HepG2 (cell line): ENCODE measurements around the gene VAV2. TPM values are rescaled to one million over a fixed set of nuclear protein-coding genes. Genes with fewer than 3 reads are reported as not detected.

Source experiments
- ARNT ChIP-seq: fragments of 450-650 bp; IDR thresholded peaks from 2 replicates; pipeline ENCODE4 v1.6.1; 2017
- ATM ChIP-seq: fragments of 450-650 bp; IDR thresholded peaks from 2 replicates; pipeline ENCODE4 v1.7.1; 2017; ENCODE audit warnings: mild to moderate bottlenecking, borderline replicate concordance
- BRCA1 ChIP-seq: sonication (generic); formaldehyde crosslinking; IDR thresholded peaks from 2 replicates; pipeline ENCODE4 v1.4.0; 2020; ENCODE audit warnings: missing genetic modification reagents
- ESRRA ChIP-seq: sonication (generic); formaldehyde crosslinking; IDR thresholded peaks from 2 replicates; pipeline ENCODE4 v1.5.1; 2020; ENCODE audit warnings: mild to moderate bottlenecking, low read depth, missing genetic modification reagents
- HOXA5 ChIP-seq: sonication (generic); formaldehyde crosslinking; IDR thresholded peaks from 2 replicates; pipeline ENCODE4 v1.4.0; 2020; ENCODE audit warnings: missing genetic modification reagents
- JARID2 ChIP-seq: sonication (generic); formaldehyde crosslinking; IDR thresholded peaks from 2 replicates; pipeline ENCODE4 v1.8.1; 2023; ENCODE audit warnings: missing genetic modification reagents, inconsistent platforms; ENCODE audit not compliant: insufficient replicate concordance
- MAFK ChIP-seq, 2 experiments: IDR thresholded peaks in 1 of 2; conservative IDR thresholded peaks in 1 of 2; 2 replicates each; pipeline ENCODE4 v1.6.1; 2011; ENCODE audit warnings: improper control_type of control experiment in 2 of 2, low read length in 2 of 2
- NCOA2 ChIP-seq: sonication (generic); formaldehyde crosslinking; IDR thresholded peaks from 2 replicates; pipeline ENCODE4 v1.8.0; 2022; ENCODE audit warnings: inconsistent platforms
- TAF1 ChIP-seq: sonication (generic); formaldehyde crosslinking; IDR thresholded peaks from 2 replicates; pipeline ENCODE4 v1.4.0; 2020; ENCODE audit warnings: missing genetic modification reagents
- ZNF205 ChIP-seq: IDR thresholded peaks from 2 replicates; pipeline ENCODE4 v1.6.1; 2018; ENCODE audit warnings: missing biosample characterization, missing genetic modification reagents
- ZNF224 ChIP-seq: sonication (generic); formaldehyde crosslinking; IDR thresholded peaks from 2 replicates; pipeline ENCODE4 v1.5.0; 2020; ENCODE audit warnings: mild to moderate bottlenecking, missing genetic modification reagents
- ZNF225 ChIP-seq: sonication (generic); formaldehyde crosslinking; IDR thresholded peaks from 2 replicates; pipeline ENCODE4 v1.4.0; 2020; ENCODE audit warnings: mild to moderate bottlenecking, missing genetic modification reagents
- ZNF234 ChIP-seq: sonication (generic); formaldehyde crosslinking; conservative IDR thresholded peaks from 2 replicates; pipeline ENCODE4 v1.5.1; 2020; ENCODE audit warnings: mild to moderate bottlenecking, missing genetic modification reagents
- ZNF343 ChIP-seq: sonication (generic); formaldehyde crosslinking; IDR thresholded peaks from 2 replicates; pipeline ENCODE4 v1.4.0; 2020; ENCODE audit warnings: mild to moderate bottlenecking, missing genetic modification reagents
- ZNF367 ChIP-seq: sonication (generic); formaldehyde crosslinking; IDR thresholded peaks from 2 replicates; pipeline ENCODE4 v1.4.0; 2020; ENCODE audit warnings: missing genetic modification reagents, borderline replicate concordance
- ZNF7 ChIP-seq: IDR thresholded peaks from 2 replicates; pipeline ENCODE4 v1.6.1; 2016; ENCODE audit warnings: missing biosample characterization, missing genetic modification reagents
- ZNF709 ChIP-seq: sonication (generic); formaldehyde crosslinking; IDR thresholded peaks from 2 replicates; pipeline ENCODE4 v1.5.0; 2020; ENCODE audit warnings: mild to moderate bottlenecking, missing genetic modification reagents
- ZNF75D ChIP-seq: sonication (generic); formaldehyde crosslinking; IDR thresholded peaks from 2 replicates; pipeline ENCODE4 v1.8.1; 2023; ENCODE audit warnings: missing genetic modification reagents, mild to moderate bottlenecking, borderline replicate concordance
- ZNF83 ChIP-seq: sonication (generic); formaldehyde crosslinking; IDR thresholded peaks from 2 replicates; pipeline ENCODE4 v1.4.0; 2020; ENCODE audit warnings: missing genetic modification reagents, mild to moderate bottlenecking, borderline replicate concordance
- polyA plus RNA-seq, 8 experiments: library from polyadenylated mRNA; depleted of rRNA in 3 of 8; stranded (reverse) in 7 of 8; unstranded in 1 of 8; fragments of >200 nt; fragmentation: Illumina TruSeq in 4 of 8; extraction: Trizol in 4 of 8; gene quantifications; 2 replicates each; pipeline versions ENCODE4 v1.2.1 to v1.2.3, GENCODE V29; 2011 to 2016; ENCODE audit warnings: low read depth in 4 of 8, missing spikeins in 1 of 8, mixed read lengths in 1 of 8; ENCODE audit not compliant: insufficient read depth in 1 of 8
- total RNA-seq, 5 experiments: library from RNA; depleted of rRNA; stranded (reverse); fragments of >200 nt; fragmentation: Illumina TruSeq; extraction: Trizol; gene quantifications; 2 replicates each; pipeline ENCODE4 v1.2.3, GENCODE V29; 2016; ENCODE audit warnings: low read depth in 1 of 5
- TF ChIP-seq, protein P1 (sequence below): sonication (generic); formaldehyde crosslinking; IDR thresholded peaks from 2 replicates; pipeline ENCODE4 v1.5.0; 2020; ENCODE audit warnings: mild to moderate bottlenecking, missing genetic modification reagents
- TF ChIP-seq, protein P2 (sequence below): sonication (generic); formaldehyde crosslinking; IDR thresholded peaks from 2 replicates; pipeline ENCODE4 v1.5.0; 2020; ENCODE audit warnings: missing genetic modification reagents
- TF ChIP-seq, protein P3 (sequence below): sonication (generic); formaldehyde crosslinking; IDR thresholded peaks from 2 replicates; pipeline ENCODE4 v1.8.1; 2022; ENCODE audit warnings: mild to moderate bottlenecking, missing genetic modification reagents
- TF ChIP-seq, protein P4 (sequence below), 2 experiments: fragments of 450-650 bp in 1 of 2; sonication (generic) in 1 of 2; formaldehyde crosslinking; IDR thresholded peaks; 2 replicates each; pipeline versions ENCODE4 v1.5.0 to v1.8.0; 2020 to 2022; ENCODE audit warnings: mild to moderate bottlenecking in 1 of 2, missing genetic modification reagents in 1 of 2
- TF ChIP-seq, protein P5 (sequence below): sonication (generic); formaldehyde crosslinking; IDR thresholded peaks from 2 replicates; pipeline ENCODE4 v1.8.0; 2022; ENCODE audit warnings: mild to moderate bottlenecking, missing genetic modification reagents, borderline replicate concordance

VAV2 gene
- total and polyA plus RNA-seq, 2 of the 13 experiments (the other 11 are each of a cell fraction or from before 2014, with no cell fraction given) = 22.5 to 22.9 TPM

DNA sequence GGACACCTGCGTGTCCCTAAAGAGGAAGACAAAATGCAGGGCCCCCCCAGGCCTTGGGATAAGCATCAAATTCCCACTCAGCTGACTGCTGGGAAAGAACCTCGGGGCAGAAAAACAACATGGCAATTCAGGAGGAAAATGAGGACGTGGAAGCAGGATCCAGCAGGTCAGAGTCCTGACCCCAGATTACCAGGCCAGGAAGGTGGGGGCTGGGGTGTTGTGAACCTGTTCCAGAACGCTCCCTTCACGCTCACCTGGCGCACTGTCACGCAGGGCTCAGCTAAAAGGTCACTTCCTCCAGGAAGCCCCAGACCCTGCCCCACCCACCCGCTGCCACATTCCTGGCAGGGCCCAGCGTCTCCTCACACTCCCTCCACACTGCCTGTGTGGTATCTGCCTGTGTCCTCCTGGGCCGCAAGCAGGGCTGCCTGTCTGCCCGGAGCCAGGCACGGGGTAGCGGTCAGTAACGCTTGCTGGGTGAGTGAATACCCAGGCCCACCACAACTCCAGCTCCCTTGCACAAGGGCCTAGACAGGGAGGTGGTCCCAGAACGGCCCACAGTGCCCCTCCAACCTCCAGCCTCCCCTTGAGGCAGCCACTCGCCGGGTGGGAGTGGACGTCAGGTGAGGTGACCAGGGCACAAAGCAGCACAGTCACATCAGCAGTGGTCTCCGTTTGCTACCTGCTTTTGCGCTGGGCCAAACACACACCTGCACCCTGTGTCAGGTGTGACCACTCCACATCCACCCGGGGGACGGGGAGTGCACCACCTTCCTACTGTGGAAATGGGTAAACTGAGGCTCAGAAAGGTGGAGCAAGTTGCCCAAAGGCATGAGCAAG, 18.1 kb downstream of the VAV2 start (continued):
- TF ChIP-seq, protein P1, sequence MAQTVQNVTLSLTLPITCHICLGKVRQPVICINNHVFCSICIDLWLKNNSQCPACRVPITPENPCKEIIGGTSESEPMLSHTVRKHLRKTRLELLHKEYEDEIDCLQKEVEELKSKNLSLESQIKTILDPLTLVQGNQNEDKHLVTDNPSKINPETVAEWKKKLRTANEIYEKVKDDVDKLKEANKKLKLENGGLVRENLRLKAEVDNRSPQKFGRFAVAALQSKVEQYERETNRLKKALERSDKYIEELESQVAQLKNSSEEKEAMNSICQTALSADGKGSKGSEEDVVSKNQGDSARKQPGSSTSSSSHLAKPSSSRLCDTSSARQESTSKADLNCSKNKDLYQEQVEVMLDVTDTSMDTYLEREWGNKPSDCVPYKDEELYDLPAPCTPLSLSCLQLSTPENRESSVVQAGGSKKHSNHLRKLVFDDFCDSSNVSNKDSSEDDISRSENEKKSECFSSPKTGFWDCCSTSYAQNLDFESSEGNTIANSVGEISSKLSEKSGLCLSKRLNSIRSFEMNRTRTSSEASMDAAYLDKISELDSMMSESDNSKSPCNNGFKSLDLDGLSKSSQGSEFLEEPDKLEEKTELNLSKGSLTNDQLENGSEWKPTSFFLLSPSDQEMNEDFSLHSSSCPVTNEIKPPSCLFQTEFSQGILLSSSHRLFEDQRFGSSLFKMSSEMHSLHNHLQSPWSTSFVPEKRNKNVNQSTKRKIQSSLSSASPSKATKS (CRISPR knock-in tag) = no peak
- TF ChIP-seq ZNF75D (CRISPR knock-in tag) (no peak), TAF1 (CRISPR knock-in tag) (no peak), ZNF205 (CRISPR knock-in tag) (no peak), ZNF7 (CRISPR knock-in tag) (no peak), ATM (no peak), ESRRA (CRISPR knock-in tag) (peak; percentile 48; the same call in 1 of the 2 replicates), ZNF234 (CRISPR knock-in tag) (no peak), ZNF83 (CRISPR knock-in tag) (no peak), MAFK (conservative IDR thresholded peaks at IDR 0.05 in 1 of 2, IDR thresholded peaks at IDR 0.05 in 1 of 2; ENCODE audit: low read length in 2 of 2) (no peak), ZNF343 (CRISPR knock-in tag) (no peak), BRCA1 (CRISPR knock-in tag) (no peak), ZNF225 (peak; percentile 33; the same call in 1 of the 2 replicates), HOXA5 (CRISPR knock-in tag) (no peak), ZNF224 (CRISPR knock-in tag) (no peak), ZNF709 (CRISPR knock-in tag) (no peak), JARID2 (CRISPR knock-in tag) (no peak), ARNT (no peak), ZNF367 (no peak), NCOA2 (no peak)
- TF ChIP-seq, protein P2, sequence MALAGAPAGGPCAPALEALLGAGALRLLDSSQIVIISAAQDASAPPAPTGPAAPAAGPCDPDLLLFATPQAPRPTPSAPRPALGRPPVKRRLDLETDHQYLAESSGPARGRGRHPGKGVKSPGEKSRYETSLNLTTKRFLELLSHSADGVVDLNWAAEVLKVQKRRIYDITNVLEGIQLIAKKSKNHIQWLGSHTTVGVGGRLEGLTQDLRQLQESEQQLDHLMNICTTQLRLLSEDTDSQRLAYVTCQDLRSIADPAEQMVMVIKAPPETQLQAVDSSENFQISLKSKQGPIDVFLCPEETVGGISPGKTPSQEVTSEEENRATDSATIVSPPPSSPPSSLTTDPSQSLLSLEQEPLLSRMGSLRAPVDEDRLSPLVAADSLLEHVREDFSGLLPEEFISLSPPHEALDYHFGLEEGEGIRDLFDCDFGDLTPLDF (CRISPR knock-in tag) = no peak
- TF ChIP-seq, protein P3, sequence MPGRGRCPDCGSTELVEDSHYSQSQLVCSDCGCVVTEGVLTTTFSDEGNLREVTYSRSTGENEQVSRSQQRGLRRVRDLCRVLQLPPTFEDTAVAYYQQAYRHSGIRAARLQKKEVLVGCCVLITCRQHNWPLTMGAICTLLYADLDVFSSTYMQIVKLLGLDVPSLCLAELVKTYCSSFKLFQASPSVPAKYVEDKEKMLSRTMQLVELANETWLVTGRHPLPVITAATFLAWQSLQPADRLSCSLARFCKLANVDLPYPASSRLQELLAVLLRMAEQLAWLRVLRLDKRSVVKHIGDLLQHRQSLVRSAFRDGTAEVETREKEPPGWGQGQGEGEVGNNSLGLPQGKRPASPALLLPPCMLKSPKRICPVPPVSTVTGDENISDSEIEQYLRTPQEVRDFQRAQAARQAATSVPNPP (CRISPR knock-in tag) = no peak
- TF ChIP-seq, protein P4, sequence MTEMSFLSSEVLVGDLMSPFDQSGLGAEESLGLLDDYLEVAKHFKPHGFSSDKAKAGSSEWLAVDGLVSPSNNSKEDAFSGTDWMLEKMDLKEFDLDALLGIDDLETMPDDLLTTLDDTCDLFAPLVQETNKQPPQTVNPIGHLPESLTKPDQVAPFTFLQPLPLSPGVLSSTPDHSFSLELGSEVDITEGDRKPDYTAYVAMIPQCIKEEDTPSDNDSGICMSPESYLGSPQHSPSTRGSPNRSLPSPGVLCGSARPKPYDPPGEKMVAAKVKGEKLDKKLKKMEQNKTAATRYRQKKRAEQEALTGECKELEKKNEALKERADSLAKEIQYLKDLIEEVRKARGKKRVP (CRISPR knock-in tag; IDR thresholded peaks at IDR 0.05) = no peak
- TF ChIP-seq, protein P5, sequence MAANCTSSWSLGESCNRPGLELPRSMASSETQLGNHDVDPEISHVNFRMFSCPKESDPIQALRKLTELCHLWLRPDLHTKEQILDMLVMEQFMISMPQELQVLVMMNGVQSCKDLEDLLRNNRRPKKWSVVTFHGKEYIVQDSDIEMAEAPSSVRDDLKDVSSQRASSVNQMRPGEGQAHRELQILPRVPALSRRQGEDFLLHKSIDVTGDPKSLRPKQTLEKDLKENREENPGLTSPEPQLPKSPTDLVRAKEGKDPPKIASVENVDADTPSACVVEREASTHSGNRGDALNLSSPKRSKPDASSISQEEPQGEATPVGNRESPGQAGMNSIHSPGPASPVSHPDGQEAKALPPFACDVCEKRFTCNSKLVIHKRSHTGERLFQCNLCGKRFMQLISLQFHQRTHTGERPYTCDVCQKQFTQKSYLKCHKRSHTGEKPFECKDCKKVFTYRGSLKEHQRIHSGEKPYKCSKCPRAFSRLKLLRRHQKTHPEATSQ = no peak
